CD14-positive monocyte (primary cell): ENCODE data around the gene DYNC2LI1. TPM values are rescaled to one million over a fixed set of nuclear protein-coding genes. Genes with fewer than 3 reads are reported as not detected.
A peak's percentile ranks its signal among the peaks of the same experiment; 100 is the strongest.

ENCODE experiments used
- DNase-seq, 3 donors: peaks; one replicate each; pipeline ENCODE4 v3.0.0-alpha.2; 2011 to 2022
- H2AFZ ChIP-seq: 2 replicates; pipeline ENCODE4 v1.6.0; 2012; ENCODE audit warnings: mild to moderate bottlenecking, low read depth, low read length, inconsistent platforms; ENCODE audit not compliant: insufficient read depth, poor library complexity, severe bottlenecking
- H3K27ac ChIP-seq, 2 donors: 1 replicate in 1 of 2; 2 replicates in 1 of 2; pipeline ENCODE4 v1.5.1; 2012 to 2013; ENCODE audit warnings: low read length in 2 of 2, control low read depth in 1 of 2, inconsistent platforms in 1 of 2, low read depth in 1 of 2, mild to moderate bottlenecking in 1 of 2
- H3K27me3 ChIP-seq, 2 donors: one replicate each; pipeline versions ENCODE4 v1.6.0 to v1.6.1; 2011 to 2013; ENCODE audit warnings: low read length in 2 of 2; ENCODE audit not compliant: control insufficient read depth in 2 of 2, insufficient read depth in 2 of 2
- H3K36me3 ChIP-seq, 2 donors: replicated peaks in 1 of 2; 1 replicate in 1 of 2; 2 replicates in 1 of 2; pipeline versions ENCODE4 v1.5.1 to v1.6.1; 2012 to 2013; ENCODE audit warnings: low read length in 2 of 2, control low read depth in 1 of 2, inconsistent platforms in 1 of 2, mild to moderate bottlenecking in 1 of 2; ENCODE audit not compliant: insufficient read depth in 2 of 2, control insufficient read depth in 1 of 2
- H3K4me1 ChIP-seq, 2 donors: 1 replicate in 1 of 2; 2 replicates in 1 of 2; pipeline versions ENCODE4 v1.5.1 to v1.6.1; 2012 to 2013; ENCODE audit warnings: low read length in 2 of 2, control low read depth in 1 of 2, inconsistent platforms in 1 of 2, mild to moderate bottlenecking in 1 of 2, moderate library complexity in 1 of 2; ENCODE audit not compliant: insufficient read depth in 2 of 2, control insufficient read depth in 1 of 2
- H3K4me2 ChIP-seq: replicated peaks from 2 replicates; pipeline ENCODE3; 2012; ENCODE audit warnings: low read length, moderate library complexity, mild to moderate bottlenecking; ENCODE audit not compliant: poor library complexity, severe bottlenecking; ENCODE audit errors: extremely low read depth
- H3K4me3 ChIP-seq, 3 experiments: fragments of 200-600 bp in 1 of 3; sonication (generic) in 1 of 3; replicated peaks in 1 of 3; 1 replicate in 2 of 3; 2 replicates in 1 of 3; pipeline ENCODE4 v1.5.1; 2011 to 2013; ENCODE audit warnings: low read length in 3 of 3, mild to moderate bottlenecking in 3 of 3, control low read depth in 2 of 3, low read depth in 2 of 3, inconsistent platforms in 1 of 3, moderate library complexity in 1 of 3
- H3K79me2 ChIP-seq: 2 replicates; pipeline ENCODE4 v1.6.0; 2012; ENCODE audit warnings: mild to moderate bottlenecking, control low read depth, inconsistent platforms, low read length, moderate library complexity; ENCODE audit not compliant: insufficient read depth
- H3K9ac ChIP-seq: 2 replicates; pipeline ENCODE4 v1.6.0; 2017; ENCODE audit warnings: low read length, mild to moderate bottlenecking; ENCODE audit not compliant: insufficient read depth, poor library complexity, severe bottlenecking
- H3K9me3 ChIP-seq, 2 donors: replicated peaks in 1 of 2; 1 replicate in 1 of 2; 2 replicates in 1 of 2; pipeline versions ENCODE4 v1.5.1 to v1.6.1; 2012 to 2013; ENCODE audit warnings: low read length in 2 of 2, control low read depth in 1 of 2; ENCODE audit not compliant: control insufficient read depth in 1 of 2, insufficient read depth in 1 of 2
- H4K20me1 ChIP-seq: 2 replicates; pipeline ENCODE4 v1.6.0; 2012; ENCODE audit warnings: mild to moderate bottlenecking, low read length, control low read depth, moderate library complexity; ENCODE audit not compliant: insufficient read depth
- H3K27ac Mint-ChIP-seq, 7 donors: one replicate each; pipeline ENCODE4 v1.8.0; 2020; ENCODE audit warnings: mild to moderate bottlenecking in 7 of 7, mixed read lengths in 7 of 7, moderate library complexity in 6 of 7, inconsistent platforms in 2 of 7
- H3K27me3 Mint-ChIP-seq, 3 donors: one replicate each; pipeline ENCODE4 v1.8.0; 2021 to 2022; ENCODE audit warnings: low read depth in 3 of 3, mild to moderate bottlenecking in 3 of 3, mixed read lengths in 3 of 3, moderate library complexity in 3 of 3, inconsistent platforms in 1 of 3
- H3K36me3 Mint-ChIP-seq, 2 donors: one replicate each; pipeline ENCODE4 v1.8.0; 2020; ENCODE audit warnings: mixed read lengths in 2 of 2, inconsistent platforms in 1 of 2, mild to moderate bottlenecking in 1 of 2
- H3K4me1 Mint-ChIP-seq: one replicate; pipeline ENCODE4 v1.8.0; 2020; ENCODE audit warnings: mild to moderate bottlenecking, mixed read lengths
- H3K4me3 Mint-ChIP-seq, 2 donors: one replicate each; pipeline ENCODE4 v1.8.0; 2020; ENCODE audit warnings: mild to moderate bottlenecking in 2 of 2, mixed read lengths in 2 of 2, moderate library complexity in 1 of 2
- H3K9me3 Mint-ChIP-seq, 7 donors: one replicate each; pipeline ENCODE4 v1.8.0; 2020 to 2022; ENCODE audit warnings: mixed read lengths in 7 of 7, mild to moderate bottlenecking in 6 of 7, moderate library complexity in 6 of 7, inconsistent platforms in 2 of 7
- WGBS: methylation state at CpG from one replicate; pipeline ENCODE4 v1.1.5; 2013; ENCODE audit warnings: missing lambda C conversion rate; ENCODE audit not compliant: insufficient coverage; 5-methylcytosine and 5-hydroxymethylcytosine counted together
- intact Hi-C, 2 donors: fragments of 100-400 bp; cut with micrococcal nuclease; formaldehyde crosslinking; loops; one replicate each; pipeline versions ENCODE4 v1.15.0 to v1.15.1; 2023
- polyA plus RNA-seq, 3 donors: library from polyadenylated mRNA; depleted of rRNA in 1 of 3; unstranded in 2 of 3; stranded (reverse) in 1 of 3; fragments of 300-500 nt in 2 of 3; fragments of >200 nt in 1 of 3; fragmentation: Illumina TruSeq in 2 of 3; gene quantifications; 1 replicate in 2 of 3; 2 replicates in 1 of 3; pipeline ENCODE4 v1.2.3, GENCODE V29; 2012 to 2021
- TF ChIP-seq, protein P1 (sequence below): fragments of 200-600 bp; IDR thresholded peaks from one replicate; pipeline ENCODE4 v1.8.0; 2022; ENCODE audit warnings: antibody characterized with exemption, mild to moderate bottlenecking

DYNC2LI1 gene
- polyA plus RNA-seq, 3 donors: 2.5 to 4.4 (median 3.5) TPM

GRCh38 chr2:43752302-43752701 lies 21.5 kb upstream of the DYNC2LI1 start:
- Mint-ChIP-seq H3K27me3 (peaks cover 0 to 5% (median 2%) of the 10 kb centered on the region in 3 donors), H3K4me3 (no peak overlapping the region), H3K27ac (peak overlapping the region in 1 of 7 donors; percentile 62), H3K4me1 (no peaks in the 10 kb centered on the region), H3K9me3 (peaks cover 0 to 2% (median 0%) of the 10 kb centered on the region in 7 donors), H3K36me3 (no peaks in the 10 kb centered on the region)
- Histone ChIP-seq H3K4me3 (no peak overlapping the region), H3K36me3 (no peaks in the 10 kb centered on the region), H2AFZ (no peak overlapping the region), H3K79me2 (no peaks in the 10 kb centered on the region), H3K27ac (no peak overlapping the region), H3K4me1 (no peaks in the 10 kb centered on the region), H3K9ac (no peak overlapping the region), H3K4me2 (no peak overlapping the region), H4K20me1 (no peaks in the 10 kb centered on the region), H3K27me3 (peaks cover 0 to 2% of the 10 kb centered on the region in 2 donors), H3K9me3 (no peaks in the 10 kb centered on the region)
- TF ChIP-seq, protein P1, sequence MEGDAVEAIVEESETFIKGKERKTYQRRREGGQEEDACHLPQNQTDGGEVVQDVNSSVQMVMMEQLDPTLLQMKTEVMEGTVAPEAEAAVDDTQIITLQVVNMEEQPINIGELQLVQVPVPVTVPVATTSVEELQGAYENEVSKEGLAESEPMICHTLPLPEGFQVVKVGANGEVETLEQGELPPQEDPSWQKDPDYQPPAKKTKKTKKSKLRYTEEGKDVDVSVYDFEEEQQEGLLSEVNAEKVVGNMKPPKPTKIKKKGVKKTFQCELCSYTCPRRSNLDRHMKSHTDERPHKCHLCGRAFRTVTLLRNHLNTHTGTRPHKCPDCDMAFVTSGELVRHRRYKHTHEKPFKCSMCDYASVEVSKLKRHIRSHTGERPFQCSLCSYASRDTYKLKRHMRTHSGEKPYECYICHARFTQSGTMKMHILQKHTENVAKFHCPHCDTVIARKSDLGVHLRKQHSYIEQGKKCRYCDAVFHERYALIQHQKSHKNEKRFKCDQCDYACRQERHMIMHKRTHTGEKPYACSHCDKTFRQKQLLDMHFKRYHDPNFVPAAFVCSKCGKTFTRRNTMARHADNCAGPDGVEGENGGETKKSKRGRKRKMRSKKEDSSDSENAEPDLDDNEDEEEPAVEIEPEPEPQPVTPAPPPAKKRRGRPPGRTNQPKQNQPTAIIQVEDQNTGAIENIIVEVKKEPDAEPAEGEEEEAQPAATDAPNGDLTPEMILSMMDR: no peak
- DNase-seq: no peak
- intact Hi-C loops: no loop called here

DNA sequence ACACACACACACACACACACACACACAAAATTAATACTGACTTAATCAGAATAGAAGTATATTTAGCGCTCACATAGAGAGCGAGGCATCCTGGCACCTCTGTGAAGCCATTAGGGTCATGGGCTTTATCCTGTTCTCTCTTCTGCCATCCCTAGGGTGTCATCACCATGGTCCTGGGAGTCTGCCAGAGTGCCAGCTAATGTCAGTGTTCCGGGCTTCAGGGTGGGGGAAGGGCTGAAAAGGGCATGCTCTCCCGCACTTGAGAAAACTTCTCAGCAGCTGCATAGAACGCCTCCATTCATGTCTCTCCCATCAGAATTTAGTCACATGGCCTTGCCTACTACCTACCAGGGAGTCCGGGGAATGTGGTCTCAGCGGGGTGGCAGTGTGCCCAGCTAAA lies 19.7 kb upstream of the DYNC2LI1 start:
- Histone ChIP-seq H3K27ac (no peak overlapping the region), H3K9me3 (no peaks in the 10 kb centered on the region), H3K9ac (no peak overlapping the region), H3K4me2 (no peak overlapping the region), H3K27me3 (peaks cover 0 to 2% of the 10 kb centered on the region in 2 donors), H3K4me1 (no peaks in the 10 kb centered on the region), H2AFZ (no peak overlapping the region), H3K4me3 (no peak overlapping the region), H3K36me3 (no peaks in the 10 kb centered on the region), H4K20me1 (no peaks in the 10 kb centered on the region), H3K79me2 (no peaks in the 10 kb centered on the region)
- Mint-ChIP-seq H3K27ac (no peak overlapping the region), H3K4me3 (no peak overlapping the region), H3K36me3 (no peaks in the 10 kb centered on the region), H3K27me3 (peaks cover 0 to 7% (median 5%) of the 10 kb centered on the region in 3 donors), H3K9me3 (peaks cover 0 to 2% (median 0%) of the 10 kb centered on the region in 7 donors), H3K4me1 (no peaks in the 10 kb centered on the region)
- intact Hi-C loops: no loop called here
- TF ChIP-seq, protein P1: no peak
- 94% methylated on average over 3 of the region's 7 CpGs for WGBS
- DNase-seq: no peak
